Putamen (tissue), 1 donor: Measurements from ENCODE around the gene TNNT2.

ENCODE experiments used
- DNase-seq: peaks from one replicate; pipeline ENCODE4 v3.0.0-alpha.2; 2016; ENCODE audit warnings: low spot score

The TNNT2 gene

GRCh38 chr1:201376464-201377374, 761 bp downstream of the TNNT2 start:
- no peak for DNase-seq

GRCh38 chr1:201376107-201376463, 1.4 kb downstream of the TNNT2 start:
- no peak for DNase-seq

GRCh38 chr1:201375169-201375568, 2.3 kb downstream of the TNNT2 start:
- DNase-seq, result no peak

- DNase-seq, result no peak
Measured at GRCh38 chr1:201374364-201374763, 3.1 kb downstream of the TNNT2 start.

GRCh38 chr1:201371792-201372191, 5.7 kb downstream of the TNNT2 start:
- DNase-seq, result no peak

- no peak for DNase-seq
Measured at GRCh38 chr1:201371276-201371675, 6.2 kb downstream of the TNNT2 start.

GRCh38 chr1:201370500-201370899, 7.0 kb downstream of the TNNT2 start:
- no peak for DNase-seq

GRCh38 chr1:201369209-201369608, 8.3 kb downstream of the TNNT2 start:
- DNase-seq, result no peak

- no peak for DNase-seq
Measured at GRCh38 chr1:201366696-201367095, 10.8 kb downstream of the TNNT2 start.

- no peak for DNase-seq
Measured at GRCh38 chr1:201365251-201365650, 12.2 kb downstream of the TNNT2 start.

- DNase-seq, result no peak
Measured at GRCh38 chr1:201364808-201365105, 12.7 kb downstream of the TNNT2 start.

GRCh38 chr1:201363467-201363866, 14.0 kb downstream of the TNNT2 start:
- no peak for DNase-seq

GRCh38 chr1:201362906-201363305, 14.6 kb downstream of the TNNT2 start:
- no peak for DNase-seq

GRCh38 chr1:201361652-201362504, 15.6 kb downstream of the TNNT2 start:
- peak; percentile 13 for DNase-seq

- DNase-seq, result no peak
Measured at GRCh38 chr1:201360901-201361651, 16.4 kb downstream of the TNNT2 start.

- DNase-seq, result no peak
Measured at GRCh38 chr1:201360486-201360885, 17.0 kb downstream of the TNNT2 start.

- DNase-seq, result no peak
Measured at GRCh38 chr1:201359873-201360210, 17.6 kb downstream of the TNNT2 start.

- DNase-seq, result no peak
Measured at GRCh38 chr1:201359031-201359872, 18.2 kb downstream of the TNNT2 start.

- DNase-seq, result no peak
Measured at GRCh38 chr1:201358596-201358995, 18.9 kb downstream of the TNNT2 start.

- DNase-seq, result no peak
Measured at GRCh38 chr1:201357636-201358348, 19.7 kb downstream of the TNNT2 start.

GRCh38 chr1:201357211-201357610, 20.3 kb downstream of the TNNT2 start:
- DNase-seq, result no peak
